Endothelial cell of umbilical vein (primary cell): ENCODE data around the gene VAV3.

Source experiments
- CTCF ChIP-seq, 2 donors: IDR thresholded peaks; 1 replicate in 1 of 2; 2 replicates in 1 of 2; pipeline ENCODE4 v1.5.1; 2011; ENCODE audit warnings: low read length in 2 of 2, mild to moderate bottlenecking in 2 of 2, moderate library complexity in 2 of 2, control low read depth in 1 of 2, inconsistent platforms in 1 of 2, low read depth in 1 of 2; ENCODE audit not compliant: insufficient read depth in 1 of 2; ENCODE audit errors: extremely low read depth in 1 of 2
- EZH2 ChIP-seq: IDR thresholded peaks from 2 replicates; pipeline ENCODE4 v1.6.1; 2012; ENCODE audit warnings: borderline replicate concordance, low read depth, mild to moderate bottlenecking, moderate library complexity, low read length, inconsistent platforms; ENCODE audit not compliant: severe bottlenecking
- FOS ChIP-seq: IDR thresholded peaks from 2 replicates; pipeline ENCODE4 v1.6.1; 2011; ENCODE audit warnings: mild to moderate bottlenecking, low read length, moderate library complexity, borderline replicate concordance; ENCODE audit not compliant: insufficient read depth
- MYC ChIP-seq: IDR thresholded peaks from one replicate; pipeline ENCODE4 v1.6.1; 2011; ENCODE audit warnings: mild to moderate bottlenecking, low read depth, low read length
- POLR2A ChIP-seq: IDR thresholded peaks from 2 replicates; pipeline ENCODE4 v1.6.1; 2012; ENCODE audit warnings: low read depth, mild to moderate bottlenecking, control low read depth, low read length
- POLR2AphosphoS5 ChIP-seq: IDR thresholded peaks from 2 replicates; pipeline ENCODE4 v1.6.1; 2012; ENCODE audit warnings: low read depth, mild to moderate bottlenecking, control low read depth, low read length, moderate library complexity; ENCODE audit not compliant: insufficient read depth
- TF ChIP-seq, protein P1 (sequence below): IDR thresholded peaks from 2 replicates; pipeline ENCODE4 v1.6.1; 2011; ENCODE audit not compliant: insufficient read depth, insufficient read length

- no peak for TF ChIP-seq CTCF (IDR thresholded peaks at IDR 0.05; ENCODE audit: extremely low read depth in 1 of 2, insufficient read depth in 1 of 2, low read depth in 1 of 2, low read length in 2 of 2)
- TF ChIP-seq, protein P1, sequence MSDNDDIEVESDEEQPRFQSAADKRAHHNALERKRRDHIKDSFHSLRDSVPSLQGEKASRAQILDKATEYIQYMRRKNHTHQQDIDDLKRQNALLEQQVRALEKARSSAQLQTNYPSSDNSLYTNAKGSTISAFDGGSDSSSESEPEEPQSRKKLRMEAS, result no peak
- no peak for TF ChIP-seq POLR2AphosphoS5
- TF ChIP-seq EZH2, result no peak
- no peak for TF ChIP-seq POLR2A
- no peak for TF ChIP-seq MYC
- no peak for TF ChIP-seq FOS
Measured at GRCh38 chr1:107690491-107690890, 274.5 kb downstream of the VAV3 start.
